SK-N-MC (cell line): Measurements from ENCODE around the gene GALNT13.

Source experiments
- EZH2 ChIP-seq: fragments of 200-600 bp; sonication (generic); IDR thresholded peaks from one replicate; pipeline ENCODE4 v1.6.1; 2017; ENCODE audit warnings: antibody characterized with exemption
- POLR2AphosphoS5 ChIP-seq: IDR thresholded peaks from 2 replicates; pipeline ENCODE4 v1.6.1; 2012; ENCODE audit warnings: mild to moderate bottlenecking, low read depth, low read length, borderline replicate concordance

DNA sequence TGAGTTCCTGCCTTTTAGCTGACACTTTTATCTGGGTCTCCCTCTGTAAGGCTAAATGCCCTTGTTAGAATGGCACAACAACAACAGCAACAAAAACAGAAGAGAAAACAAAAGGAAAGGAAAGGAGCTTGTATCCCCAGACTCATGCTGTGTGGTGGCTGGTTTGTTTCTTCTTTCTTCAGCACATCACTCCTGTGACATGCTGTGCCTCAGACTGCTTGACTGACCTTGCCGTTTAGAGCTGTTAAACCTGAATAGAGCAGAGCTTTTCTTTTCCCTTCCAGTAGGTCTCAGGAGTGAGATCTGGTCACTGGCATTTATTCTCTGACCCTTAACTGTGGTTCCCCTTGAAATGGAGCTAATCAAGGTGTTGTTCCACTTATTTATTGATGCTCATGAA, 18.9 kb downstream of the GALNT13 start:
- no peak for TF ChIP-seq EZH2
- TF ChIP-seq POLR2AphosphoS5: no peak
